GM18507 (cell line): ENCODE measurements around the gene DGKI.

Experiments used
- DNase-seq: peaks from one replicate; pipeline ENCODE4 v3.0.0; 2011; ENCODE audit warnings: low read depth; ENCODE audit not compliant: insufficient read length; ENCODE audit errors: extremely low spot score
- FAIRE-seq: peaks from 2 replicates; lab custom pipeline; 2011; peaks lifted over from hg19 to GRCh38; lab: Jason Lieb, UNC

The DGKI gene

GRCh38 chr7:137585591-137585990 lies 261.2 kb downstream of the DGKI start:
- FAIRE-seq: no peak
- no peak for DNase-seq

DNA sequence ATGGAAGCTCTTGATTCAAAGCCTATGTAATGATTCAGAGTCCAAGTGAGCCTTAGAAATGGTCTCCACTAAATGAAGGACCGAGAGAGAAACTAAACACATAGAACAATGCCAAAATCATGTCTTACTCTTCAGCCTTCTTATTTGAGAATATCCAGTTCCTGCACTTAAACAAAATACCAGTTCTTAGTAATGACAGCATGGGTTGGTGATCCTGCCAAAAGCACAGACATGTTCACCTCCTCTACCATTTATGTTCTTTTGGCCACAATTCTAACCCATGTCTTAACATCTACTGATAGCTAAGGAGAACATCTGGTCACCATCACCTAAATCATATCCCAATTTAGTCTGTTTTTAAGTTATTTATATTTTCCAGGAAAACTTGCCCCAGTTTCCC lies 263.6 kb downstream of the DGKI start:
- FAIRE-seq: no peak
- no peak for DNase-seq

- DNase-seq: no peak
- FAIRE-seq: no peak
These were observed 266.7 kb downstream of the DGKI start for GRCh38 chr7:137579913-137580640.

DNA sequence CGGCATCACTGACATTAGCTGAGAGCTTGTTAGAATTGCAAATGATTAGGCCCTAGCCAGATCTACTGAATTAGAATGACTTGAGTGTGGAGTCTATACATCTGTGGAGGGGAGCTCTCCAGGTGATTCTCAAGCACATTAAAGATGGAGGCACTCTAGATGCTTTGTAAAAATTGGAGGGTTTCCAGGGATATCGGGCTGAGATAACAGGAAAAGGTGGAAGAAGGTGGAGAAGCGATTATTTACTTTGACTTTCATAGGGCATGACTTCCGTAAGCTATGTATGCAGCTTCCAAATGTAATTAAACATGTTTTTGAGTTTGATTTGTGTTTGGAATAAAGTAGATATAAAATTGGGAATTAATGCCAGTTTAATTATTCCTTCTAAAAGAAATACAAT lies 268.2 kb downstream of the DGKI start:
- no peak for DNase-seq
- no peak for FAIRE-seq

- DNase-seq (no peak), FAIRE-seq (no peak)
These were observed 269.6 kb downstream of the DGKI start for GRCh38 chr7:137577184-137577583.

- no peak for DNase-seq
- no peak for FAIRE-seq
These were observed 270.3 kb downstream of the DGKI start for GRCh38 chr7:137576481-137576880.

GRCh38 chr7:137574812-137575211 lies 272.0 kb downstream of the DGKI start:
- FAIRE-seq (no peak), DNase-seq (no peak)

GRCh38 chr7:137572056-137572784 lies 274.6 kb downstream of the DGKI start:
- DNase-seq (no peak), FAIRE-seq (no peak)

- DNase-seq: no peak
- FAIRE-seq: no peak
These were observed 282.1 kb downstream of the DGKI start for GRCh38 chr7:137564677-137565076.

- FAIRE-seq (no peak), DNase-seq (no peak)
These were observed 282.8 kb downstream of the DGKI start for GRCh38 chr7:137563981-137564380.

GRCh38 chr7:137547485-137547884 lies 299.3 kb downstream of the DGKI start:
- no peak for FAIRE-seq
- DNase-seq: no peak

- DNase-seq (no peak), FAIRE-seq (no peak)
These were observed 300.1 kb downstream of the DGKI start for GRCh38 chr7:137546671-137547070.

DNA sequence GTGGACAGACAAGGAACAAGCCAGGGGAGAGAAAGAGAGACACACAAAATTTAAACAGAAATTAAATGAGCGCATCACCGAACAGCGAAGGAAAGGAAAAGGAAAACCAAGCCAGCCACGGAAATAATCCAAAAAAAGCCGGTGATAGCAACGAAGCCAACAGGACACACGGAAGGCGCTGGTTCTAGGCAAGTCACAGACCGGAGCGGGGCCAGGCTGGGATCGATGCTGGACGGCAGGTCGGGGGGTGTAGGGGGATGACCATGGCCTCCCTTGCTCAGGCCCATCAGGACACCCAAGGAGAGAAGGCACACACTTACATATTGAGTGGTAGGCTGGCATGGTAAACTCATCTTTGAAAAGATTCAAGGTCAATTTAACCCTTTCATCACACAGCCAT lies 300.8 kb downstream of the DGKI start:
- no peak for DNase-seq
- FAIRE-seq: no peak

DNA sequence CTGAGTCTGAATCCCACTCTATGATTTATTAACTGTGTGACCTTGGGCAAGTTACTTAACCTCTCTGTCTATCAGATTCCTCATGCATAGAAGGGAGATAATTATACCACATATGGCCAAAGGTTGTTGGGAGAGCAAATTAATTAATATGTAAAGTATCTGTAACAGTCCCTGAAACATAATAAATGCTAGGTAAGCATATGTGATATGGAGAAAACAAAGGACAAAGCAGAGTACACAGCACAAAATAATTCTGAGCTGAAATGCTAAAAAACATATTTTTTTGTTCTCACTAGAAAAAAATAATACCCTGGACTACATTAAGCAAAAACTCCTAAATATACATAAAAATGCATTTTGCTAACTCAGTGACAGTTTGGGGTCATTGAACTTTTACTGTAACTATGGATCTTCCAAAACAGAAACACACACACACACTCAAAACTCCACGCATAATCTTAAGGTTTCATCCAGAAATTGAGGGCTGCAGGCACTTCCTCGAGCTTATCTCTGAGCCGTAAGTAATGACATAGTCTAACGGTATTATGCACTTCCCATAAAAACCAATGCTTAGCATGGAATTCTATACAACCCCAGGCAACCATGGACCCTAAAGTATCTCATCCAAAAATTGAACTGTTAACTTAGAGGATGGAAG lies 301.6 kb downstream of the DGKI start:
- FAIRE-seq: no peak

GRCh38 chr7:137544453-137545058 lies 302.2 kb downstream of the DGKI start:
- FAIRE-seq: no peak
- no peak for DNase-seq

More for the DNA sequence above, 301.6 kb downstream of the DGKI start:
- no peak for DNase-seq

- DNase-seq (no peak), FAIRE-seq (no peak)
These were observed 307.6 kb downstream of the DGKI start for GRCh38 chr7:137539111-137539715.

DNA sequence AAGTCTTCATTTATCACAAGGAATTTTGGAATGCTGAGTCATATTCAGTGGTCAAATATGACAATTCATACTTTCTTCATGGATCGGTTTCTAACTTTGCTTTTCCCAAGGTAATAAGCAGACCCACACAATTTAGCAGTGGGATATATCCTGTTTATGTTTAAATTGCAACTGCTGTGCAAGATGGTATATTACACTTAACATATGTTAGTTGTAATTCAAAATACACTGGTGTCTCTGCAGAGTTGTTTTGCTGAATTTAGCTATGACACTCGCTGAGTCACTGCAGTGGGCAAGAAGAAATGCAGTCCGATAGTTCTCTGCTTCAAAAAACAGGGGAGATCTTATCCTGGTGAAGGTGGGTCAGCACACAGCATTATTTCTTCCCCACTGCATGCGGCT lies 308.4 kb downstream of the DGKI start:
- no peak for DNase-seq
- FAIRE-seq: no peak

DNA sequence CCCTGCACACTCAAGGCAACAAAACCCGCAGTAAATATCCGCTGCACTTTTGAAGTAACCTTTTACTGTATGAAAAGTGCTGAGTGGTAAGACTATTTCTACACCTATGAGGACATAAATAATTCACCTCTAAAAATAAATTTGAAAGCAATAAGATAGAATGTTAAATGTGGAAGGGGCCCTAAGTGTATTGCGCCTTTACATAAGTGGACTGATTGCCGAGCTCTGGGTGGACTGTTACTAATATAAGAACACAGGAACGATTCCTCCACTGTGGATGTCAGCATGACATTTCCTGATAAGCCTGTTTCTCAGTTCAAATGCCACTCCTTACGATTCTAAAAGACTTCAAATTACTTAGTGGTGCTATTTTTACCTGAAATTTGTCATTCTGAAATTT lies 311.2 kb downstream of the DGKI start:
- FAIRE-seq: no peak

DNA sequence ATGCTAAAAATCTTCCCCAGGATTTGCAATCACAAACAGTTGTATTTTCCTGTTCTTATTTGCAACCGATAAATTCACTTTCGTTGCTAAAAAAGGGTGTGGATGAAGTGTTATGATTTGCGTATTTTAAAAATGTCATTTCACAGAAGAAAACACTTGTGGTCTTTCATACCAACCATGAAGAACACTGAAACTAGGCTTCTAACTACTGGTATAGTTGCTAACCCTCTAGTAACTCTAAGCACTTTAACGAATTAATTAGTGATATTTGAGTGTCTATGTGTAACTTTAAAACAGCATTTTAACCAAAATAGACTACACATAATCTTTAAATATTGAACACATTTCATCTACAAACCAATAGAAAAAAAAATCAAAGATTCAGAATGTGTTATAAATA lies 315.1 kb downstream of the DGKI start:
- DNase-seq (no peak), FAIRE-seq (no peak)

More for the DNA sequence above, 311.2 kb downstream of the DGKI start:
- no peak for DNase-seq

- FAIRE-seq: no peak
- no peak for DNase-seq
These were observed 319.1 kb downstream of the DGKI start for GRCh38 chr7:137527634-137528033.
